Dermis blood vessel endothelial cell (primary cell): ENCODE measurements around the gene TNFAIP2. TPM values are rescaled to one million over a fixed set of nuclear protein-coding genes. Genes with fewer than 3 reads are reported as not detected.

Experiments used
- DNase-seq: peaks from one replicate; pipeline ENCODE4 v3.0.0; 2010
- total RNA-seq: library from RNA; depleted of rRNA; stranded (reverse); fragments of >200 nt; gene quantifications from 2 replicates; pipeline ENCODE4 v1.2.3, GENCODE V29; 2014

Gene TNFAIP2
- total RNA-seq, 1 donor from 2014 or later, result 94.6 TPM

DNA sequence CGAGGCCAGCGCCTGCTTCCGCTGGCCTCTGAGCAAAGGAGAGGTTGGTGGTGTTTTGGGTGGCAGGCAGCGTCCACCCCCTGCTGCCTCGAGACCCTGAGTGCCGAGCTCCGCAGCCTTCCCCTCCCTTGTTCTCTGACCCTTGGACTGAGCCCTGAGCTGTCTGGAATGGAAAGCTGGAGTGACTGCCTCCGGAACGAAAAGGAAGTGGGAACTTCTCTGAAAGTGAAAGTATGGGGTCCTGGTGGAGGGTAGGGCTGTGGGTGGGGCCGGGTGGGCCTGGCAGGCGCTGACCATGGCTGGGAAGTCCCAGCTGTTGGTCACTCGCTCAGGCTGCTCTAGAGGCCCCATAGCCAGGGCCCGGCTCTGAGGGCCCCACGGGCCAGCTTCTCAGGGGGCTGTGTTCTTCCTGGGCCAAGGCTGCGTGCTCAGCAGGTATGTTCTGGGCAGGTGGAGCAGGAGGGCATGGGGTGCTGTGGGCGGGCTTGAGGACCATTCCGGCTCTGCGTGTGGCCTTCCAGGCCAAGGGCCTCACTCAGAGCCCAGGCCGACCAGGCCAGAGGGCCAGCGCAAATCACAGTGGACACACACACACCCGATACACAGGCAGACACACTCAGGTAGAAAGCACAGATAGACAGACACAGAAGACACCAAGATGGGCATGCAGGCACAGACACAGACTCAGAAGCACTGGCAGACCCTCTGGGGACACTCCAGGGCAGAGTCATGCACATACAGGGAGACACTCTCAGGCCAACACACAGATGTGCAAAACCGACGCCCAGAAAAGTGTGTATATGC, 28.7 kb upstream of the TNFAIP2 start, which contains the start of gene EXOC3L4:
TSS of gene EXOC3L4 (plus strand) at position 320 of the 804 bp plus-strand sequence. CDS start 5,495 bp downstream, outside the sequence.
- DNase-seq, result no peak

- no peak for DNase-seq
Measured at GRCh38 chr14:103095210-103095778, 28.0 kb upstream of the TNFAIP2 start.

- DNase-seq, result no peak
Measured at GRCh38 chr14:103096387-103096786, 26.9 kb upstream of the TNFAIP2 start.

DNA sequence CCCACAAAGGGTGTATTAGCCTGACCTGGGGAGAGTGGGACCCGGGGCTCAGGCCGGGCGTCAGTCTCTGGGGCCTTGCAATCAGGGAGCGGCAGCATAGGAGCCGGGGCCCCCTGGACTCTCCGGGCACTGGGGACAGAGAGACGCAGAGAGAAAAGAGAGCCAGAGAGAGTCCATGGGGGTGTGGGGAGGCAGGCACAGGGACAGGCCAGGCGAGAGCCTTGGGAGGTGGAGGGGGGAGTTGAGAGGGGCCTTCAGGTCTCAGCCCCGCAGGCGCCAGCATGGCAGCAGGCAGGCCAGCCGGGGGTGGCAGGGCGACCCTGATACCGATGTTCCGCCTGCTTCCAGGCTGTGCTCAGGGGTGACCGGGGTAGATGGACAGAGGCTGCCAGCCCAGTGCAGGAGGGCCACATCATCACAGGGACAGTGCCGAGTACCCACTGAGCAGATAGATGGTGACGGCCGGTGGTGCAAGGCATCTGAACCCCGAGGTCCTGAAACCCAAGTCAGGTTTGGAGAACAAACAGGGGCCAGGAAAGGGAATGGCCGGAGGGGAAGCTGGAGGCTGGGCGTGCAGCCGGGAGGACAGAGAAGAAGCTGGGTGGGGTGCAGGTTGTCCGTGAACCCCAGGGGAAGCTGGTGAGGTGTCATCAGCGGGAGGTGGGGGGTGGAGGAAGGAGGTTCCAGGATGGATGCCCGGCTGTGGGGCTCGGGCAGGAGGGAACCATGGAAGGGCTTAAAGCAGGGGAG, 25.8 kb upstream of the TNFAIP2 start:
- no peak for DNase-seq

- no peak for DNase-seq
Measured at GRCh38 chr14:103097994-103098957, 25.0 kb upstream of the TNFAIP2 start.

GRCh38 chr14:103099081-103099732, 24.1 kb upstream of the TNFAIP2 start:
- DNase-seq, result no peak

- DNase-seq, result no peak
Measured at GRCh38 chr14:103099733-103100280, 23.5 kb upstream of the TNFAIP2 start.

DNA sequence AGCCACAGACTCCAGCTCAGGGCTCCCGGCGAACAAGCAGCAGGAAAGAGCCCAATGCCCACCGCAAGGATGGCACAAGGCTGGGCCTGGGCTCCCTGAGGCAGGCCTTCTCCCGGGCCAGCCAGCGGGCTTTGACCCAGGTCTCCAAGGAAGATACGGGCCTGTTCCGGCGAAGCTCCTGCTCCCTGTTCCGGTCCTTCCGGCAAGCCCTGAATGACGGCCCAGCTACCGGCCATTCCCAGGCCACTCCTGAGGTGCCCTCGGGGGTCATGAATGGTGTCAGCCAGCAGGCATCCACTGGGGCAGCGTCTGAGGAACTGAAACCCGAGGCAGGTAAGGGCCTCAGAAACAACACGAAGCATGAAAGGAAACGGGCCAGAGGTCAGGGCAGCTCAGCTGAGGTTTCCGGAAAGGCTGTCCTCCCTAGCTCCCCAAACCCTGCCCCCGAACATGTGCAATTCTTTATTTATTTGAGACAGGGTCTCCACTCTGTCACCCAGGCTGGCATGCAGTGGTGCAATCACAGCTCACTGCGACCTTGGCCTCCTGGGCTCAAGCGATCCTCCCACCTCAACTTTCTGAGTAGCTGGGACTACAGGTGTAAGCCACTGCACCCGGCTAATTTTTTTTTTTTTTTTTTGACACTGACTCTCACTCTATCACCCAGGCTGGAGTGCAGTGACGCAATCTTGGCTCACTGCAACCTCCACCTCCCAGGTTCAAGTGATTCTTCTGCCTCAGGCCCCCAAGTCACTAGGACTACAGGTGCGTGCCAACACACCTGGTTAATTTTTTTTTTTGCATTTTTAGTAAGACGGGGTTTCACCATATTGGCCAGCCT, 22.8 kb upstream of the TNFAIP2 start:
- no peak for DNase-seq

DNA sequence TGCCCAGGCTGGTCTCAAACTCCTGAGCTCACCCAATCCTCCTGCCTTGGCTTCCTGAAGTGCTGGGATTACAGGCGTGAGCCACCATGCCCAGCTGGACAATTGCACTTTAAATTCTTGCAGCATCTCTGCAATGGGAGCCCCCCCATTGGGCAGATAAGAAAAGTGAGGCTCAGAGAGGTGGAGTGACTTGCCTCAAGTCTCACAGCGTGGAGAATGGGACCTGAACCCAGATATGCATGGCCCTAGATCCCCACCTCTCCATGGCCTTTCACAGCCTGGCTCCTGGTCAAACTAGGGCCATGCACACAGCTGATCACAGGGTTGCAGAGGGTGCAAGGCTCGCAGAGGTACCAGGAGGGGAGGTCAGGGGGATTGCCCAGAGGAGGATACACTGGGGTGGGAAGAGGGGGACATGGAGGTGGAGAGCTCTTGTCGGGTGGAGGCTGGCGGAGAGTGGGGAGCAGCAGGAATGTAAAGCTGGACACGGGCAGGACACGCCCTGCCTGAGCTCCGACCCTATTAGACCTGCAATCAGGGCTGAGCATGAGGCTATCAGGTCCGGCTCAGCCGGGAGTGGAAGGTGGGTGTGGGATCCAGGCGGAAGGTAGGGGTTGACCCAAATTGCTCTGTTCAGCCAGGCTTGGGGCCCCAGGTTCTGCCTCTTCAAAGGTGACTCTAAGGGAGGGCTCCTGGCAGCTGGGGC, 21.9 kb upstream of the TNFAIP2 start:
- DNase-seq, result no peak

GRCh38 chr14:103101963-103102688, 21.1 kb upstream of the TNFAIP2 start:
- peak; percentile 28 for DNase-seq

- no peak for DNase-seq
Measured at GRCh38 chr14:103102689-103103260, 20.5 kb upstream of the TNFAIP2 start.

- DNase-seq, result peak; percentile 26
Measured at GRCh38 chr14:103103461-103104388, 19.5 kb upstream of the TNFAIP2 start.

GRCh38 chr14:103104389-103104653, 18.9 kb upstream of the TNFAIP2 start:
- DNase-seq, result no peak

DNA sequence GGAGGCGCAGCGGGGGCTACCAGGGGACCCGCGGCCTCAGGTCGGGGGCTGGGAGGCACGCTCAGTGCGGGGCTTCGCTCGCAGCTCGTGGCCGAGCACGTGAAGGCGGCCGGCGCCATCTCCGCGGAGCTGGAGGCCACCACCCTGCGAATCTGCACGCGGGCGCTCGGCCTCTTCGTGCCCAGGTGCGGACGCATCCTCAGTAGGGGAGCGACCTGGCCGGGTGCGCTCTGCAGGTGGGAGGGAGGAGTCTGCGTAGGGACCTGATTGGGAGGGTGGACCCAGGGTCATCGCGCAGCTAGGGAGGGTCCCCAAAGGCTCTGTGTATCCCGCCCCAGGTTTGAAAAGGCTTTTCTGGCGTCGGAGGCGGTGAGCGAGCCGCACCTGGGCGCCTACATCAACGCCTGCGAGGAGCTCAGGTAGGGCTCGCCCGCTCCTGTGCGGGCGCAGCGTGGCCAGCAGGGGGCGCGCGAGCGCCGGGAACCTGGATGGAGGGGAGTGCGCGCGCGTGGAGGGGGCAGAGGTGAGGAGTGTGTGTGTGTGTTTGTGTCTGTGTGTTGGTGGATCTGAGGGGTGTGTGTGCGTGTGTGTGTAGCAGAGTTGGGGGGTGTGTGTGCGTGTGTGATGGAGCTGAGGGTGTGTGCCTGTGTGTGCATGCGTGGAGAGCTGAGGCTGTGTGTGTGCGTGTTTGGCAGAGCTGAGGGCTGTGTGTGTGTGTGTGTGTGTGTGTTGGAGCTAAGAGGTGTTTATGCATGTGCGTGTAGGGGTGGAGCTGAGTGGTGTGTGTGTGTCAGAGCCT, 18.4 kb upstream of the TNFAIP2 start:
- DNase-seq, result peak; percentile 60

DNA sequence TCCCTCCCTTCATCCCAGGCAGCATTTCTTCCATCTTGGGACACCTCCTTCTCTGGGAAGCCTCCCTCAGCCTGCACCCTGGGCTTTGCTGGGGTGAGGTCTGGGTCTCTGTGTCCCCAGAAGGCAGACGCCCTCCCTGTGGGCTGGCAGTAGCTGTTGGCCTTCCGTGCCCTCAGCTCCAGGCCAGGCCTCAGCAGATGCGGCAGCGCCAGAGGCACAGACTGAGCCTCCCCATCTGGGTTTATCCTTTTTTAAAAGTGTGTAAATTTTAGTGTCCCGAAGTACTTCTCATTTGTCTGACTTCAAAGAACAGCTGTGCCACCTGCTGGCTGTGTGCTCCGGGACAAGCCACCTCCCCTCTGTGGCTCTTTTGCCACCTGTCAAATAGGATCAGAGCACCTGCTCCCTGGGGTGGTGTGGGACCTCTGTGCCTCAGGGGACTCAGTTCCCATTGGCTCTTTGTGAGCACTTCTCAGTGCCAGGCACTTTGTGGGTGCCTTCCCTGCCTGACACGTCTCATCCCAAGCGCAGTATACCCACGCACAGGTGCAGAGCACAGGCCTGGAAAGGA, 17.6 kb upstream of the TNFAIP2 start:
- DNase-seq, result no peak

DNA sequence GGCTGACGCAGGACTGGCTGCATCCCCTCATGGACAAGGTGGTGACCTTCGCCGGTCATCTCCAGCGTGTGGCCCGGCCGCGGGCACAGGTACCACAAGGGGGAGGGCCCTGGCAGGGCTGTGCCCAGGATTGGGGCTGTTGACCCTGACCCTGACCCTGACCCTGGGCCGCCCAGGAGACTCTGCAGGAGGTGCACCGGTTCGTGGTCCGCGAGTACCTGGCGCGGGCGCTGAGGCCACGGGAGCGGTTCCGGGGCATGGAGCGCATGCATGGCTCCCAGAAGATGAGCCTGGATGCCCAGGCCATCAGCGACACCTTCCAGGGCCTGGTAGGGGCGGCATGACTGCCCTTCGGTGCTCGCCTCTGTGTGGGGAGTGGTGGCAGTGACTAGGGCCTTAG, 15.8 kb upstream of the TNFAIP2 start:
- no peak for DNase-seq
